Measurements from ENCODE around the gene FGD3.

FGD3 gene

DNA sequence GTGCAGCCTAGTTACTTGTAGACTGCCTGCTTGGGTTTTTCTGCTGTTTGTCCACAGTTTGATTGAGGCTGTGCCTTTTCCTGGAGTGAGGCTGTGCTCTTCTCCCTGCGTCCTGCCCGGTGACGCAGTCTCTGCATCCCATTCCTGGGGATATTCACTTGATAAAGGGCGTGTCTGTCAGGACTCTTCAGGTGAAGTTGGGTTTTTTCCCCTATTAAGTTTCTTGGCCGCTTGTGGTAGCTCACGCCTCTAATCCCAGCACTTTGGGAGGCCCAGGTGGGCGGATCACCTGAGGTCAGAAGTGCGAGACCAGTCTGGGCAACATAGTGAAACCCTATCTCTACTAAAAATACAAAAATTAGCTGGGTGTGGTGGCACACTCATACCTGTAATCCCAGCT is 61.1 kb downstream of the FGD3 start:
- Histone ChIP-seq H3K79me2 (ENCODE audit: insufficient read depth, low read length) (no peaks in the 10 kb centered on the region), H3K4me3 (ENCODE audit: low read depth in 1 of 2, low read length in 2 of 2) (no peak overlapping the region), H3K4me1 (ENCODE audit: insufficient read depth, low read length) (no peaks in the 10 kb centered on the region), H3K9ac (ENCODE audit: low read depth, low read length) (no peak overlapping the region), H2AFZ (ENCODE audit: low read depth, low read length) (no peak overlapping the region), H3K36me3 (ENCODE audit: insufficient read depth, low read length) (peaks cover 74% of the 10 kb centered on the region), H3K9me3 (ENCODE audit: insufficient read depth, low read length, severe bottlenecking) (no peaks in the 10 kb centered on the region), H4K20me1 (ENCODE audit: insufficient read depth, low read length) (peaks cover 10% of the 10 kb centered on the region), H3K27me3 (ENCODE audit: insufficient read depth, low read length, poor library complexity) (no peaks in the 10 kb centered on the region), H3K27ac (ENCODE audit: low read length) (no peak overlapping the region), H3K4me2 (ENCODE audit: insufficient read depth, low read length) (no peak overlapping the region)
- TF ChIP-seq, protein P1, sequence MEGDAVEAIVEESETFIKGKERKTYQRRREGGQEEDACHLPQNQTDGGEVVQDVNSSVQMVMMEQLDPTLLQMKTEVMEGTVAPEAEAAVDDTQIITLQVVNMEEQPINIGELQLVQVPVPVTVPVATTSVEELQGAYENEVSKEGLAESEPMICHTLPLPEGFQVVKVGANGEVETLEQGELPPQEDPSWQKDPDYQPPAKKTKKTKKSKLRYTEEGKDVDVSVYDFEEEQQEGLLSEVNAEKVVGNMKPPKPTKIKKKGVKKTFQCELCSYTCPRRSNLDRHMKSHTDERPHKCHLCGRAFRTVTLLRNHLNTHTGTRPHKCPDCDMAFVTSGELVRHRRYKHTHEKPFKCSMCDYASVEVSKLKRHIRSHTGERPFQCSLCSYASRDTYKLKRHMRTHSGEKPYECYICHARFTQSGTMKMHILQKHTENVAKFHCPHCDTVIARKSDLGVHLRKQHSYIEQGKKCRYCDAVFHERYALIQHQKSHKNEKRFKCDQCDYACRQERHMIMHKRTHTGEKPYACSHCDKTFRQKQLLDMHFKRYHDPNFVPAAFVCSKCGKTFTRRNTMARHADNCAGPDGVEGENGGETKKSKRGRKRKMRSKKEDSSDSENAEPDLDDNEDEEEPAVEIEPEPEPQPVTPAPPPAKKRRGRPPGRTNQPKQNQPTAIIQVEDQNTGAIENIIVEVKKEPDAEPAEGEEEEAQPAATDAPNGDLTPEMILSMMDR (IDR thresholded peaks at IDR 0.05; ENCODE audit: borderline replicate concordance, extremely low read depth, low read length, poor library complexity, severe bottlenecking): no peak
- no peak for TF ChIP-seq EZH2 (IDR thresholded peaks at IDR 0.05; ENCODE audit: borderline replicate concordance, low read depth, low read length, severe bottlenecking)
- no peak for ATAC-seq (ENCODE audit: insufficient read depth, low read depth)
- no peak for DNase-seq

DNA sequence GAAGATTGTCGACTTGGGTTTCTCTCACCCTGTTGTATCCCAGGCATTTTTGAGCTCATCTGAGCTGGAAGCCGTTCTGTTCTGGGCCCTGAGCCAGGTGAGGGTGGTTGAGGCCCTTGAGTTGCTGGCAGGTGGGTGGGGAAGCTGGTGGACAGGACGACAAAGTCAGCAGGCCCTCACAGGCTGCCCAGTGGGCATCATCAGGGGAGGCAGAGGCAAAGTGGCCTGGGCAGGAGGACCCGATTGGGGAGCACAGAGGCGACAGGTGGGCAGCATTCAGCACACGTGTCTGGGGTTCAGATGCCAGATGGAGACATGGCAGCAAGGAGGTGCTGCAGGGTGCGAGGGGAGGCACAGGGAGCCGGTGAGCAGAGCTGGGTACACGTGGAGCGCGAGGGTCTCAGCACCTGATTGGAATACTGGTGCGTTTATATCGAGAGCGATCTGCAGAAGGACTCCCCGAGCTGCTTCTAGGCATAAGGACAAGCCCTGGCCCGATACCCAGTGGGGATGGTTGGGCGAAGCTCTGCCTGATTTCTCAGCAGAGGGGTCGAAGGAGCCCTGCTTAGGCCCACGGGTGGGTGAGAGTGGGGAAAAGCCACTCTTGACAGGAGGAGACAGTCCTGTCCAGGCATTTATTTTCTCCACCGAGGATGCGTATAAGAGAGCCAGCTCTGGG is 62.2 kb downstream of the FGD3 start:
- H3K4me1 ChIP-seq (ENCODE audit: insufficient read depth, low read length): no peaks in the 10 kb centered on the region
- no peak for ATAC-seq (ENCODE audit: insufficient read depth, low read depth)
- no peaks in the 10 kb centered on the region for H3K9me3 ChIP-seq (ENCODE audit: insufficient read depth, low read length, severe bottlenecking)
- no peak overlapping the region for H3K9ac ChIP-seq (ENCODE audit: low read depth, low read length)
- peaks cover under 1% of the 10 kb centered on the region; the same call in 1 of the 2 replicates for H4K20me1 ChIP-seq (ENCODE audit: insufficient read depth, low read length)
- no peak overlapping the region for H3K27ac ChIP-seq (ENCODE audit: low read length)
- H3K4me2 ChIP-seq (ENCODE audit: insufficient read depth, low read length): no peak overlapping the region
- peaks cover 74% of the 10 kb centered on the region for H3K36me3 ChIP-seq (ENCODE audit: insufficient read depth, low read length)
- no peaks in the 10 kb centered on the region for H3K79me2 ChIP-seq (ENCODE audit: insufficient read depth, low read length)
- H2AFZ ChIP-seq (ENCODE audit: low read depth, low read length): no peak overlapping the region
- no peak for DNase-seq
- no peak overlapping the region for H3K4me3 ChIP-seq (ENCODE audit: low read depth in 1 of 2, low read length in 2 of 2)
- TF ChIP-seq, protein P1 (IDR thresholded peaks at IDR 0.05; ENCODE audit: borderline replicate concordance, extremely low read depth, low read length, poor library complexity, severe bottlenecking): no peak
- no peak for TF ChIP-seq EZH2 (IDR thresholded peaks at IDR 0.05; ENCODE audit: borderline replicate concordance, low read depth, low read length, severe bottlenecking)
- no peaks in the 10 kb centered on the region for H3K27me3 ChIP-seq (ENCODE audit: insufficient read depth, low read length, poor library complexity)

DNA sequence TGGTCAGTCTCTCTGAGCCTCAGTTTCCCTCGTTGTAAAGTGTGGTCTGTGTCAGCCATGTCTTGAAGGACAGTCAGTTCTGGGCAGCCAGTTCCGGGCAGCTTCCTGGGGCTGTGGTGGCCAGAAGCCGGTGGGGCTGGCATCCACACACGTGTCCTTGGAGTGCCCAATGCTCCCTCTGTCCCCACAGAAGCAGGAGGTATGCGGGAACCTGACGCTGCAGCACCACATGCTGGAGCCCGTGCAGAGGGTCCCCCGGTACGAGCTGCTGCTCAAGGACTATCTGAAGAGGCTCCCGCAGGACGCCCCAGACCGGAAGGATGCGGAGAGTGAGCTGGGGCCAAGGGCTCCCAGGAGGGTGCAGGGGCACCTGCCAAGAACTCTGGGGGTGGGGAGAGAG is 62.7 kb downstream of the FGD3 start:
- no peak overlapping the region for H3K9ac ChIP-seq (ENCODE audit: low read depth, low read length)
- no peaks in the 10 kb centered on the region; the same call in 1 of the 2 replicates for H4K20me1 ChIP-seq (ENCODE audit: insufficient read depth, low read length)
- H3K79me2 ChIP-seq (ENCODE audit: insufficient read depth, low read length): no peaks in the 10 kb centered on the region
- H3K4me2 ChIP-seq (ENCODE audit: insufficient read depth, low read length): no peak overlapping the region
- H3K9me3 ChIP-seq (ENCODE audit: insufficient read depth, low read length, severe bottlenecking): no peaks in the 10 kb centered on the region
- TF ChIP-seq EZH2 (IDR thresholded peaks at IDR 0.05; ENCODE audit: borderline replicate concordance, low read depth, low read length, severe bottlenecking): no peak
- TF ChIP-seq, protein P1 (IDR thresholded peaks at IDR 0.05; ENCODE audit: borderline replicate concordance, extremely low read depth, low read length, poor library complexity, severe bottlenecking): no peak
- ATAC-seq (ENCODE audit: insufficient read depth, low read depth) (no peak), DNase-seq (no peak)
- H3K27me3 ChIP-seq (ENCODE audit: insufficient read depth, low read length, poor library complexity): no peaks in the 10 kb centered on the region
- no peak overlapping the region for H2AFZ ChIP-seq (ENCODE audit: low read depth, low read length)
- no peak overlapping the region for H3K27ac ChIP-seq (ENCODE audit: low read length)
- no peak overlapping the region for H3K4me3 ChIP-seq (ENCODE audit: low read depth in 1 of 2, low read length in 2 of 2)
- no peaks in the 10 kb centered on the region for H3K4me1 ChIP-seq (ENCODE audit: insufficient read depth, low read length)
- peaks cover 70% of the 10 kb centered on the region for H3K36me3 ChIP-seq (ENCODE audit: insufficient read depth, low read length)
